ENCODE results near the gene BTBD2.

GRCh38 chr19:1999856-2000515 lies 15.5 kb downstream of the BTBD2 start:
- TF ChIP-seq ESRRG (CRISPR knock-in tag; IDR thresholded peaks at IDR 0.05) (no peak), ARNTL (CRISPR knock-in tag; IDR thresholded peaks at IDR 0.05; ENCODE audit: borderline replicate concordance, low read depth) (no peak), BACH2 (CRISPR knock-in tag; IDR thresholded peaks at IDR 0.05; ENCODE audit: borderline replicate concordance) (no peak), SNAI2 (CRISPR knock-in tag; IDR thresholded peaks at IDR 0.05) (no peak), ZNF565 (CRISPR knock-in tag; conservative IDR thresholded peaks at IDR 0.05; ENCODE audit: low read depth) (no peak)
